HG03060 (cell line): Measurements from ENCODE around the gene GNA12.

Experiments used
- ATAC-seq: cut with Tn5 transposase; IDR thresholded peaks from one replicate; pipeline ENCODE4 v1.9.1; 2021; ENCODE audit warnings: low read depth, moderate number of reproducible peaks; ENCODE audit not compliant: unreplicated experiment

The GNA12 gene

DNA sequence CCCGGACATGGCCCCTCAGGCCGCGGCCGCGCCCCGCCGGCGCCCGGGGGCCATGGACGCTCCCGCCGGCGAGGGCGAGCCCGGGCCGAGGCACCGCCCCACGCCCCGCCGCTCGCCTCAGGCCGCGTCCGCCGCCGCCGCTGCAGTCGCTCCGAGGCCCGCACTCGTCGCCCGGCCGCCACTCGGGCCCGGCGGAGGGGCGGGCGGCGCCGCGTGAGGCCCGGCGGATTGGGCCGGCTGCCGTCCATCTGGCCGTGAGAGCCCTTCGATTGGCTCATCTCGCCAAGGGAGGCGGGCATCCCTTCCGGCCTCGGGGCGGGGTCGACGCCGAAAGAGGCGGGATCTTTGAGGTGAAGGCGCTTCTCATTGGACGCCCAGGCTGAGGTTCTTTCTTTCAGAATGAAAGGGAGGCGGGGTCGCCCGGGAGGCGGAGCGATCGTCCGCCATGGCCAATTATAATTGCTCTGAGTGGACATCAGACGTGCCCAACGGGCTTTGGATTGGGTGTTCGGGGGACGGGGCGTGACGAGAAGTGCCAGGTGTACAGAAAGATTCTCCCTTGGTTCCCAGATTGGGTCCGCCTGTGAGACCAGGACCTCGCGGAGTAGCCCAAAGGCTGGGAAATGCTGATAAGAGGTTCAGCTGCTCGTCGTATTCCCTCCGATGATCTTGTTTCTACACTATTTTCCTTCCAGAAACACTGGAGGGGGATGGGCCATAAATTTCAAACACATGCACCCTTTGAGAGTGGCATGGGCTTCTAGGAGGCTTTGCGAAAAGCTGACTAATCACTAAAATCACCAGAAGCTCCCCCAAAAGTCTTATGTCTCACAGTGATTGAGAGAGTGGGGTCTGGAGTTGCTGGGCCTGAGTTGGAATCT lies at the start of gene GNA12:
Gene GNA12 (minus strand): TSS at position 156 of the 881 bp plus-strand sequence. CDS start 147 bp downstream, at position 9.
- peak; percentile 95 for ATAC-seq

DNA sequence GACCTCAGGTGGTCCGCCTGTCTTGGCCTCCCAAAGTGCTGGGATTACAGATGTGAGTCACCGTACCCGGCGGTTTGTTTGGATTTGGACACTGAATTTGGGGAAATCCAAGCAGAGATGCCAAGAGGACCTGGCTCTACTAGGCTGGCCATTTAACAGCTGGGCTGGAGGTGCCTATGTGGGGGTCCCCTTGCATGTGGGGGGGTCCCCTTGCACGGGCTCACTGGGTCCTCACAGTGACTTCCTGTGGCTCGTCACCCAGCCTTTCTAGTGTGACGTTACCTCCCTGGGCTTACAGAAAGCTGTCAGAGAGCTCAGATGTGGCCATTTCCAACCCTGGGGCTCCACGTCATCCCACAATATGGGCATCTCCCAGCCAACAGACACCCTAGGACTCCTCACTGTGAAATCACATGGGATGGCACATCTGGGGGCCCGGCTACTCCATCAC lies 49.3 kb upstream of the GNA12 start:
- no peak for ATAC-seq

DNA sequence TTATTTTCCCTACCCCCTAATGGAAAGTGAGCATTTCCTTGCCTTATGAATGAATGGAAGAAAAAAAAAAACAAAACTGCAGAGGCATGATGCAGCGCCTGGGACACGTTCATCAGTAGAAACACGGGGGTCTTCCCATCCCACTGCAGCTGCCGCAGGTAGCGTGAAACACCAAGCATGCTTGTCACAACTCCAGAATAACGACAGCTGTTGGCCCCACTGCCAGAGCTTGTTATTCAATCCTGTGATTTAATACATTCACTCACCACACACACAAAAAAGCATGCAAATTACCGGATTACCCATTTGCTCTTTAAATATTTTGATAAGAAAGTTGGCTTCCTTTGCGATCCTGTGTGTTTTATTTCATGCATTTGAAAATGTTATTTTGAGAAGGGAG lies 48.4 kb upstream of the GNA12 start:
- ATAC-seq: no peak

- ATAC-seq: no peak
These were observed 43.7 kb upstream of the GNA12 start for GRCh38 chr7:2887816-2888215.

DNA sequence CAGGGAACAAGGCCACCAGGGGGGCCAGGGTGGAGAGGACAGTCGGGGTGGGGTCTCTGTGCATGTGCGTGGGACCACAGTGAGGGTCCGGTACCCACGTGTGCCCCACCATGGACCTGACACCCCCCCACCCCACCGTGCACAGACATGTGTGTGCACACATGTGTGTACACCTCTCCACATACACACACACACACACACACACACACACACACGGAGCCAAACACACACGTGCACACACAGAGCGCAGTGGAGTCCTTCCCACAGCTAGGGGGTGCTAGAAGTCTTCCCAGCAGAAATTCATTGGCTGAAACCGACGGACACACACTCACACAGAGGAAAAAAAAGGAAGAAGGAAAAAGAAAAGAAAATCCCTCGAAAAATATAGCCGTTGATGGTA lies 42.8 kb upstream of the GNA12 start:
- no peak for ATAC-seq

GRCh38 chr7:2886391-2886790 lies 42.3 kb upstream of the GNA12 start:
- no peak for ATAC-seq

DNA sequence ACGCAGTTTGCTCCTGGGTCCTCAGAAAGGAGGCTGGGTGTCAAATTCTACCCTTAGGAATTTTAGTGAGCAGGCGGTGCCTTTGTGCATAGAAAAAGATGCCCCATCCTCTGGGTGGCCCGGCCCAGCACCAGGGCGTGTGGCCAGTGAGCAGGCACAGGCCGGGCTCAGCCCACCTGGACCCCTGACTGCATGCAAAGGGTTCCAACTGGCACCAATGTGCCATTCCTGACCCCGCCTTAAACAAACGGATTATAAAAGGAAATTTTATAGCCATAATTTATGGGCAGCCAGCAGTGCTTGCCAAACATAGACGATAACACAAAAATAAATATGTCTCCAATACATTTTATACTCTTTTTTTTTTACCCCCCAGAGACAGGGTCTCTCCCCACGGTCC lies 40.1 kb upstream of the GNA12 start:
- no peak for ATAC-seq

DNA sequence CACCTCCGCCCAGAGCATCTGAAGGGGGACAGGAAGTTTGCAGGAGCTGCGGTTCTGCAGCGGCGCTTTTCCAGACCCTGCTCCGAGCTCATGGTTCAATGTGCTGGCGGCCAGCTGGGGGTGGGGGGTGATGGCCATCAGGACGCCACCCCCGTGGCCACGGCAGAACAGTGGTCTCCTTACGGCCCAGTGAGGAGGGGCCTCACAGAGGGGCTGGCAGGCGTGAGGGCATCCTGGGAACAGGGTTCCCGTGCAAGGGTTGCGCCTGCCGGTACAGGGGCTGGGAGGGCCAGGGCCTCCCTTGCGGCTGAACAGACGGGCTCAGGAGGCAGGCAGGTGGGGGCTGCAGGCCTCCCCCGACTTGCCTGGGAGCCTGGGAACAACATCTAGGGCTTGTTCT lies 39.0 kb upstream of the GNA12 start:
- no peak for ATAC-seq

DNA sequence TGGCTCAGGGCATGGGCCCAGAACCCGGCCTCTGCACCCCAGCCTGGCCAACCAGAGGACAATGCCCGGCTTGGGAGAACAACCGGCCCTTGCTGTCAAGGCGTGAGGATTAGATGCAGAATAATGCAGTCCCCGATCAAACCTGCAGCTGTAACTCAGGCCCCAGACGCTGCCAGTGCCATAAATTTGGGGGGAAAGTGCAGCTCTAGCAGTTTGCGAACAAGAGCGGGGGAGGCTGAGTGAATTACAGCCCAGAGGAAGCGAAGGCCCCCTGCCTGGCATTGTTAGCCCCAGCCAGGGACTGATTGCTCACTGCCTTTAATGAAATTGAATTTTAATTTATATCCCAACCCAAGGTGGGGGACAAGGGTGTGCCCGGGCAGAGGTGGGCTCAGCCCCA lies 38.0 kb upstream of the GNA12 start:
- ATAC-seq: no peak

GRCh38 chr7:2880874-2881533 lies 36.9 kb upstream of the GNA12 start:
- ATAC-seq: no peak

GRCh38 chr7:2880051-2880450 lies 35.9 kb upstream of the GNA12 start:
- no peak for ATAC-seq

DNA sequence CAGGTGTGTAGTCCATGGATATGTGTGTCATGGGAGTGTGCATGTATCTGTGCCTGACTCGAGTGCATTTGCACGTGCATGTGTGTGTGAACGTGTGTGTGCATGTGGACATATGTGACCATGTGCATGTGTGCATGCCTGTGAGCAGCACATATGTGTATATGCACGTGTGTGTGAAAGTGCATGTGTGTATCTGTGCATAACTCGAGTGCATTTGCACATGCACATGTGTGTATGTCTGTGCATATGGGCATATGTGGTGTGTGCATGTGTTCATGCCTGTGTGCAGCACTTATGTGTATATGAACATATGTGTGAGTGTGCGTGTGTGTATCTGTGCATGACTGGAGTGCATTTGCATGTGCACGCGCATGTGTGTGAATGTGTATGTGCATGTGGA lies 35.2 kb upstream of the GNA12 start:
- ATAC-seq: no peak

GRCh38 chr7:2878306-2878705 lies 34.2 kb upstream of the GNA12 start:
- ATAC-seq: no peak

DNA sequence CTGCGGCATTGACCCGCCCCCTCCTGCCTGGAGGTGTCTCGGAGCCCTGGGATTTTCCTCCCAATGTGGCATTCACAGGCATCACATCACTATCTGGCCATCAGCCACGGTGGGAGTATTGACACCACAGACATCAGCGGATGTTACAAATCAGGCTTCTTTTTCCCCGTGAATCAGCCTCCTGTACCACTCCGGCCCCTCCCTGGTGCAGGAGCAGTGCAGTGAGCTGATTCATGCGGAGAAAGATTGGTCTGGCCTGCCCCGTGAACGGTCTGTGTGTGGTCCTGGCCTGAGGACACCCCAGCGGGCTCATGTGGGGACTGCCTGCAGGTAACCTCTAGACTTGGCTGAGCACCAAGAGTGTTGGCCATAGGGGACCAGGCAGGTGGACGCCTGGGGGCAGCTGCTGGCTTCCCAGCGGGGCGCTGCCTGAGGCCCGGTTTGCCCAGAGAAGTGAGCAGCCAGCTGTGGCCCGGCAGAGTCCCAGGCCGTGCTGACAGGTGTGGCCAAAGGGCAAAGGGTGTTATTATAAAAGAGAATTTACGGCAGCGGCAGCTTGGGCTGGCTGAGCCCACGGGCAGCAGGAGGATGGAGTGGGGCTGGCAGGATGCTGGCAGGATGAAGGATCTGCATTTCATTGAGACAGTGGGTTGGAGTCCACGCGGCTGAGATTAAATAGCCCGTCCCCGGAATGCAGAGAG lies 32.1 kb upstream of the GNA12 start:
- ATAC-seq: no peak

DNA sequence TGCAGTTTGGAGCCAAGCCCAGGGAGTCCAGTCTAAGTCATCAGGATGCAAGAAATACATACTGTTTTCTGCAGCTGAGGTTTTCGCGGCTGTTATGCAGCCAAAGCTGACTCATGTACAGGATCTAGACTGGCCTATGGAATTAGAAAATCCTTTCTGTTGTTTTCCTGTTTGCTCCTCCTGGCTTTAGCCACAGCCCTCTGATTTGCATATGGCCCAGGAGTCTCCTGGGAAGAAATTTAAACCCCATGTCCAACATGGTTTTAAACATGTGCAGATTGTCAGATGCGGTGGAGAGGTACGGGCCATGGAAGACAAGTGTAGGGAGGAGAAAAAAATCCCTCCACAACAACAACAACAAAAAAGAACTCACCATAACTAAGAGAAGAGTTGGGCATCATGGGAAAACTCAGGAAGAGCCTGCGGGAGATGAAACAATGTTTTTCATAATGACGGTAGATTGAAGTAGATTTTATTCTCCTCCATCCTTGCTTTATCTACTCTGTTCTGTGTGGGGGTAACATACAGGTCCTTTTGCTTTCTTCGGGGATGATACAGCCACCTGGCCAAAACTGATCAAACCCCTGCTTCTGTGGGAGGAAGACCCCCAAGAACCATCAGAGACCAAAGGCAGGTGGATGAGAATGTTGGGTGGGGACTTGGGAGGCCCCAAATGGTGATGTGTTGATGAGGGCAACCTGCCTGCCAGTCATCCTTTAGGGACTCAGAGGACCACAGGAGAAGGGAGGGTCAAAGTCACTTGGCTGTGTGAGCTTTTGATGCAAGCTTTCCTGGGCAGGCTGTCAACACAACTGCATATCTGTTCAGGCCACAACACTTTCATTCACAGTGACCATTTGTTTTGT lies 29.8 kb upstream of the GNA12 start:
- ATAC-seq: no peak

DNA sequence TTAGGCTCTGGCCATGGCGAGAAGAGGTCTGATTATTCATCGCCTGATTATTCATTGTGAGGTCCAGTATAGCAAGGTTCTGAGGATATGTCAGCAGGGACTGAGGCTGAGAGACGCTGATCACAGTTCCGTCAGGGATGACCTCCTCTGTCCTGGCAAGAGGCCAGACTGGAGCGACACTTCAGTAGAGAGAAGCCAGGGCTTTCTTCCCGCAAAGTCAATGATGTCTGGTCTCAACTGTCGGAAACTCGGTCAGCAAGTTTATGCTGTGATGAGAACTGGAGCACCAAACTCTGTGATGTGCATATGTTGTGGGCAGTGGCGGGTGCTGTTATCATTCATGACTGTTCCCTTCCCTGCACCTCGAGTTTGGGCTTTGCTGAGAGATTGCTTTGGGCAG lies 29.0 kb upstream of the GNA12 start:
- no peak for ATAC-seq

GRCh38 chr7:2872296-2872874 lies 28.3 kb upstream of the GNA12 start:
- no peak for ATAC-seq

DNA sequence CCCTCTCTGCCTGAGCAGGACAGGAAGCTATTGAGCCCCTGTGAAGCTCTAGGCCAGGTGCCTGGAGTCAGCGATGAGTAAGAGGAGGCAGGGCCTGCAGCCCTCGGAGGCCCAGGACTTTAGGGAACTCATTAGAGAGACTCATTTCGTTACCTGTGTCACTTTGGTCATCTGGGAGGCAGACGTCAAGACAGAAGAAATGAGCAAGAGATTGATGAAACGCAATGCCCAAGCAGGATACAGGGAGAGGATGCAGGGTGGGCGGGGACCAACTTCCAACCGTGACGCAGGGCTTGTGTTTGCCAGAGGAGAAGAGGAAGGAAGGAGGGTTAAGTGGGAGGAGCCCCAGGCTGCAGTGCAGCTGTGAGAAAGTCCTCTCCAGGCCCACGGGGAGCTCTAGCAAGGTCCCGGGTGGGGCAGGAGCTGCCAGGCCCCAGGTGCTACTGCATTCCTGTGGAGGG lies 26.4 kb upstream of the GNA12 start:
- no peak for ATAC-seq

GRCh38 chr7:2869981-2870380 lies 25.9 kb upstream of the GNA12 start:
- no peak for ATAC-seq

DNA sequence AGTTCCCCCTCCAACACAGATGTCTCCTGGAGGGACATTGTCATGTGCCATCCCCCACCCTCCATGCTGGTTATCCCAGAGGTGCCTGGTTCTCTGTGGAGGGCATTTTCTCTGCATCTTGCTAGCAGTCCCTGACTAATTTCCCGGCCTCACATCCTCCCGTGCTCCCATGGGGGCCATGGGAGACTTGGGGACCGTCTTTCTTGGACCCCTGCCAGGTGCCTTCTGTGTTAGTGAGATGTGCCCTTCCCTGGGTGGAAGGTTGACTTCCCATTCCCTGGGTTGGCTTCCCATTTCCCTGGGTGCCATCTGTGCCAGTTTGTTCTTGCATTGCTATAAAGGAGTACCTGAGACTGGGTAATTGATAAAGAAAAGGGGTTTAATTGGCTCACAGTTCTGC lies 22.5 kb upstream of the GNA12 start:
- no peak for ATAC-seq
